Loucy (cell line): ENCODE data around the gene PRDM4.

ENCODE experiments used
- H2AFZ ChIP-seq: fragments of 200-600 bp; sonication (generic); 2 replicates; pipeline ENCODE4 v1.6.0; 2016; ENCODE audit warnings: antibody characterized with exemption, mild to moderate bottlenecking, low read length, moderate library complexity
- H3F3A ChIP-seq: fragments of 200-600 bp; 2 replicates; pipeline ENCODE4 v1.6.0; 2016; ENCODE audit warnings: antibody characterized with exemption, low read depth, mild to moderate bottlenecking
- H3K27me3 ChIP-seq: fragments of 200-600 bp; sonication (generic); 2 replicates; pipeline ENCODE4 v1.6.1; 2014; ENCODE audit warnings: low read length, mild to moderate bottlenecking; ENCODE audit not compliant: insufficient read depth, poor library complexity, severe bottlenecking
- H3K36me3 ChIP-seq: fragments of 200-600 bp; sonication (generic); 2 replicates; pipeline ENCODE4 v1.6.1; 2016; ENCODE audit warnings: low read length; ENCODE audit not compliant: insufficient read depth
- H3K4me1 ChIP-seq: fragments of 200-600 bp; sonication (generic); 2 replicates; pipeline ENCODE4 v1.5.1; 2014; ENCODE audit warnings: low read length, mild to moderate bottlenecking; ENCODE audit not compliant: insufficient read depth, poor library complexity, severe bottlenecking
- H3K4me2 ChIP-seq: fragments of 200-600 bp; sonication (generic); 2 replicates; pipeline ENCODE4 v1.6.0; 2014; ENCODE audit warnings: antibody characterized with exemption, low read length, low read depth, mild to moderate bottlenecking; ENCODE audit not compliant: poor library complexity, severe bottlenecking
- H3K4me3 ChIP-seq: fragments of 200-600 bp; sonication (generic); 2 replicates; pipeline ENCODE4 v1.5.1; 2014; ENCODE audit warnings: low read length, mild to moderate bottlenecking, mixed read lengths; ENCODE audit not compliant: poor library complexity, severe bottlenecking
- H3K79me2 ChIP-seq: fragments of 200-600 bp; sonication (generic); 2 replicates; pipeline ENCODE4 v1.6.1; 2014; ENCODE audit warnings: low read length; ENCODE audit not compliant: insufficient read depth
- H3K9ac ChIP-seq: fragments of 200-600 bp; sonication (generic); 2 replicates; pipeline ENCODE4 v1.6.0; 2014; ENCODE audit warnings: mild to moderate bottlenecking, low read depth, low read length, moderate library complexity; ENCODE audit not compliant: poor library complexity, severe bottlenecking
- H3K9me2 ChIP-seq: fragments of 200-600 bp; sonication (generic); replicated peaks from 2 replicates; pipeline ENCODE4 v1.6.1; 2016; ENCODE audit warnings: low read depth, low read length, mixed read lengths
- H3K9me3 ChIP-seq: fragments of 200-600 bp; sonication (generic); 2 replicates; pipeline ENCODE4 v1.6.1; 2014; ENCODE audit warnings: mild to moderate bottlenecking, antibody characterized with exemption, low read length, low read depth; ENCODE audit not compliant: insufficient read depth
- H4K20me1 ChIP-seq: fragments of 200-600 bp; sonication (generic); 2 replicates; pipeline ENCODE4 v1.6.0; 2014; ENCODE audit warnings: antibody characterized with exemption, low read length, mild to moderate bottlenecking; ENCODE audit not compliant: insufficient read depth, poor library complexity, severe bottlenecking
- EZH2phosphoT487 ChIP-seq: fragments of 200-600 bp; IDR thresholded peaks from 2 replicates; pipeline ENCODE4 v1.6.1; 2018; ENCODE audit warnings: antibody characterized with exemption, mild to moderate bottlenecking, moderate library complexity, borderline replicate concordance
- TF ChIP-seq, protein P1 (sequence below): fragments of 200-600 bp; sonication (generic); conservative IDR thresholded peaks from 2 replicates; pipeline ENCODE4 v1.5.1; 2014; ENCODE audit warnings: mild to moderate bottlenecking, antibody characterized with exemption, low read length

Gene PRDM4

DNA sequence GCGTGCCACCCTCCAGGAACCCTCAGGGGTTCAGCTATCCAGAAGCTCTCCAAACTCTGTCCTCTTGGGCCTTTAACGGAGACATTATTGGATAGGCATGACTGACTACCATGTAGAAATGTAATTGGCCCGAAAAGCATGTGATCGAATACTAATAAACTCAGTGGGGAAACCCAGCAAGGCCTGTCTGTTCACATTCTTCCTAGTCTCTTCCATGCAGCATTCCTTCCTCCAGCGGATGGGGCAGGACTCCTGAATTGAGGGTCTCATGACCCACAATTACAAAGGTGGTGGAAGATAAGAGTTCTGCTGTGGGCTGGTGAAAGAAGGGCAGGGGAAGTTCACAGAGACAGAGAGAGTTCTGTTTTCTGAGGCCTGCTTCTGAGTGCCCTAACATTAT lies 6.5 kb upstream of the PRDM4 start:
- H3K9me2 ChIP-seq, result no peaks in the 10 kb centered on the region
- H3K9me3 ChIP-seq, result no peaks in the 10 kb centered on the region
- no peak overlapping the region for H3K4me3 ChIP-seq
- TF ChIP-seq, protein P1, sequence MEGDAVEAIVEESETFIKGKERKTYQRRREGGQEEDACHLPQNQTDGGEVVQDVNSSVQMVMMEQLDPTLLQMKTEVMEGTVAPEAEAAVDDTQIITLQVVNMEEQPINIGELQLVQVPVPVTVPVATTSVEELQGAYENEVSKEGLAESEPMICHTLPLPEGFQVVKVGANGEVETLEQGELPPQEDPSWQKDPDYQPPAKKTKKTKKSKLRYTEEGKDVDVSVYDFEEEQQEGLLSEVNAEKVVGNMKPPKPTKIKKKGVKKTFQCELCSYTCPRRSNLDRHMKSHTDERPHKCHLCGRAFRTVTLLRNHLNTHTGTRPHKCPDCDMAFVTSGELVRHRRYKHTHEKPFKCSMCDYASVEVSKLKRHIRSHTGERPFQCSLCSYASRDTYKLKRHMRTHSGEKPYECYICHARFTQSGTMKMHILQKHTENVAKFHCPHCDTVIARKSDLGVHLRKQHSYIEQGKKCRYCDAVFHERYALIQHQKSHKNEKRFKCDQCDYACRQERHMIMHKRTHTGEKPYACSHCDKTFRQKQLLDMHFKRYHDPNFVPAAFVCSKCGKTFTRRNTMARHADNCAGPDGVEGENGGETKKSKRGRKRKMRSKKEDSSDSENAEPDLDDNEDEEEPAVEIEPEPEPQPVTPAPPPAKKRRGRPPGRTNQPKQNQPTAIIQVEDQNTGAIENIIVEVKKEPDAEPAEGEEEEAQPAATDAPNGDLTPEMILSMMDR, result no peak
- no peak for TF ChIP-seq EZH2phosphoT487
- H3K4me2 ChIP-seq, result no peak overlapping the region
- H3K36me3 ChIP-seq, result no peaks in the 10 kb centered on the region
- no peaks in the 10 kb centered on the region for H3F3A ChIP-seq
- H3K79me2 ChIP-seq, result no peaks in the 10 kb centered on the region
- H3K9ac ChIP-seq, result no peak overlapping the region
- no peaks in the 10 kb centered on the region for H3K27me3 ChIP-seq
- H4K20me1 ChIP-seq, result no peaks in the 10 kb centered on the region
- H3K4me1 ChIP-seq, result peaks cover 15% of the 10 kb centered on the region
- H2AFZ ChIP-seq, result 0 out of 2 replicates have a peak overlapping the region, but pooled peaks have one; percentile 40

- H4K20me1 ChIP-seq, result peaks cover under 1% of the 10 kb centered on the region
- TF ChIP-seq, protein P1, result no peak
- no peak for TF ChIP-seq EZH2phosphoT487
- H3K4me1 ChIP-seq, result peaks cover 14% of the 10 kb centered on the region
- H3K36me3 ChIP-seq, result no peaks in the 10 kb centered on the region
- no peaks in the 10 kb centered on the region for H3K9me2 ChIP-seq
- no peak overlapping the region for H3K9ac ChIP-seq
- H3K9me3 ChIP-seq, result no peaks in the 10 kb centered on the region
- H3K27me3 ChIP-seq, result no peaks in the 10 kb centered on the region
- H3K79me2 ChIP-seq, result peaks cover 3% of the 10 kb centered on the region
- no peak overlapping the region for H3K4me3 ChIP-seq
- no peaks in the 10 kb centered on the region for H3F3A ChIP-seq
- no peak overlapping the region for H3K4me2 ChIP-seq
- no peak overlapping the region for H2AFZ ChIP-seq
These were observed 4.4 kb upstream of the PRDM4 start for GRCh38 chr12:107765316-107765715.

- 0 out of 2 replicates have a peak overlapping the region, but pooled peaks have one; percentile 36 for H2AFZ ChIP-seq
- no peak overlapping the region for H3K4me3 ChIP-seq
- H4K20me1 ChIP-seq, result peaks cover 7% of the 10 kb centered on the region
- no peaks in the 10 kb centered on the region for H3K9me3 ChIP-seq
- peaks cover 10% of the 10 kb centered on the region for H3K79me2 ChIP-seq
- H3K9ac ChIP-seq, result no peak overlapping the region
- H3K4me1 ChIP-seq, result peaks cover 17% of the 10 kb centered on the region
- H3K9me2 ChIP-seq, result no peaks in the 10 kb centered on the region
- H3K4me2 ChIP-seq, result no peak overlapping the region
- TF ChIP-seq, protein P1, result no peak
- no peak for TF ChIP-seq EZH2phosphoT487
- H3K36me3 ChIP-seq, result no peaks in the 10 kb centered on the region
- H3F3A ChIP-seq, result no peaks in the 10 kb centered on the region
- no peaks in the 10 kb centered on the region for H3K27me3 ChIP-seq
These were observed 3.7 kb upstream of the PRDM4 start for GRCh38 chr12:107764626-107765025.
